Renal pelvis (tissue), 12 donors: ENCODE results near the gene MRNIP. TPM values are rescaled to one million over a fixed set of nuclear protein-coding genes. Genes with fewer than 3 reads are reported as not detected.

Experiments used
- DNase-seq: peaks from one replicate; pipeline ENCODE4 v3.0.0-alpha.2; 2013
- long read RNA-seq, 16 experiments: transcript quantifications; one replicate each; lab custom pipeline, GENCODE V29; 2026
- polyA plus RNA-seq, 3 donors: library from polyadenylated mRNA; unstranded; fragments of 120-200 nt; gene quantifications; one replicate each; pipeline ENCODE4 v1.2.1, GENCODE V29; 2013; ENCODE audit not compliant: insufficient read length in 3 of 3

The MRNIP gene, protein sequence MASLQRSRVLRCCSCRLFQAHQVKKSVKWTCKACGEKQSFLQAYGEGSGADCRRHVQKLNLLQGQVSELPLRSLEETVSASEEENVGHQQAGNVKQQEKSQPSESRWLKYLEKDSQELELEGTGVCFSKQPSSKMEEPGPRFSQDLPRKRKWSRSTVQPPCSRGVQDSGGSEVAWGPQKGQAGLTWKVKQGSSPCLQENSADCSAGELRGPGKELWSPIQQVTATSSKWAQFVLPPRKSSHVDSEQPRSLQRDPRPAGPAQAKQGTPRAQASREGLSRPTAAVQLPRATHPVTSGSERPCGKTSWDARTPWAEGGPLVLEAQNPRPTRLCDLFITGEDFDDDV
- 10 to 100 TPM; 30.4 to 53.8 (median 50.4) TPM for polyA plus RNA-seq
- long read RNA-seq, donor 1, partial matches to known transcripts: 0 of 4 reads
- long read RNA-seq, donor 1, other reads (novel, unspliced or antisense): 0 of 4 reads
- long read RNA-seq, donor 2, transcript MRNIP-201 (7 exons, 1,238 nt): major isoform, 7 of 13 reads
- long read RNA-seq, donor 2, partial matches to known transcripts: 0 of 13 reads
- long read RNA-seq, donor 2, other reads (novel, unspliced or antisense): 0 of 13 reads
- long read RNA-seq, donor 3, transcript MRNIP-201 (7 exons, 1,238 nt): major isoform, 6 of 20 reads
- long read RNA-seq, donor 3, partial matches to known transcripts: 0 of 20 reads
- long read RNA-seq, donor 3, other reads (novel, unspliced or antisense): 5 of 20 reads
- long read RNA-seq, donor 4, transcript MRNIP-202 (5 exons, 1,004 nt): minor isoform, 6 of 17 reads
- long read RNA-seq, donor 4, transcript MRNIP-201 (7 exons, 1,238 nt): major isoform, 7 of 17 reads
- long read RNA-seq, donor 4, partial matches to known transcripts: 0 of 17 reads
- long read RNA-seq, donor 4, other reads (novel, unspliced or antisense): 0 of 17 reads
- long read RNA-seq, donor 5, full-length matches to known transcripts: 4 of 27 reads
- long read RNA-seq, donor 5, partial matches to known transcripts: 9 of 27 reads
- long read RNA-seq, donor 5, other reads (novel, unspliced or antisense): 14 of 27 reads
- long read RNA-seq, donor 6, partial matches to known transcripts: 0 of 10 reads
- long read RNA-seq, donor 6, other reads (novel, unspliced or antisense): 0 of 10 reads
- long read RNA-seq, donor 7, full-length matches to known transcripts: 13 of 13 reads
- long read RNA-seq, donor 7, partial matches to known transcripts: 0 of 13 reads
- long read RNA-seq, donor 7, other reads (novel, unspliced or antisense): 0 of 13 reads
- long read RNA-seq, donor 8, partial matches to known transcripts: 0 of 3 reads
- long read RNA-seq, donor 8, other reads (novel, unspliced or antisense): 0 of 3 reads
- long read RNA-seq, donor 9, full-length matches to known transcripts: 20 of 28 reads
- long read RNA-seq, donor 9, partial matches to known transcripts: 8 of 28 reads
- long read RNA-seq, donor 9, other reads (novel, unspliced or antisense): 0 of 28 reads
- long read RNA-seq, donor 10, full-length matches to known transcripts: 10 of 632 reads
- long read RNA-seq, donor 10, partial matches to known transcripts: 622 of 632 reads
- long read RNA-seq, donor 10, other reads (novel, unspliced or antisense): 0 of 632 reads
- long read RNA-seq, donor 11, partial matches to known transcripts: 5 of 14 reads
- long read RNA-seq, donor 11, other reads (novel, unspliced or antisense): 0 of 14 reads
- long read RNA-seq, donor 12, full-length matches to known transcripts: 18 of 28 reads
- long read RNA-seq, donor 12, partial matches to known transcripts: 10 of 28 reads
- long read RNA-seq, donor 12, other reads (novel, unspliced or antisense): 0 of 28 reads
- long read RNA-seq, donor 13, partial matches to known transcripts: 0 of 10 reads
- long read RNA-seq, donor 13, other reads (novel, unspliced or antisense): 0 of 10 reads
- long read RNA-seq, donor 14, full-length matches to known transcripts: 15 of 15 reads
- long read RNA-seq, donor 14, partial matches to known transcripts: 0 of 15 reads
- long read RNA-seq, donor 14, other reads (novel, unspliced or antisense): 0 of 15 reads
- long read RNA-seq, donor 15, transcript MRNIP-201 (7 exons, 1,238 nt): major isoform, 5 of 10 reads
- long read RNA-seq, donor 15, partial matches to known transcripts: 0 of 10 reads
- long read RNA-seq, donor 15, other reads (novel, unspliced or antisense): 0 of 10 reads
- long read RNA-seq, donor 16, transcript MRNIP-201 (7 exons, 1,238 nt): major isoform, 9 of 18 reads
- long read RNA-seq, donor 16, transcript MRNIP-202 (5 exons, 1,004 nt): minor isoform, 6 of 18 reads
- long read RNA-seq, donor 16, partial matches to known transcripts: 0 of 18 reads
- long read RNA-seq, donor 16, other reads (novel, unspliced or antisense): 0 of 18 reads

DNA sequence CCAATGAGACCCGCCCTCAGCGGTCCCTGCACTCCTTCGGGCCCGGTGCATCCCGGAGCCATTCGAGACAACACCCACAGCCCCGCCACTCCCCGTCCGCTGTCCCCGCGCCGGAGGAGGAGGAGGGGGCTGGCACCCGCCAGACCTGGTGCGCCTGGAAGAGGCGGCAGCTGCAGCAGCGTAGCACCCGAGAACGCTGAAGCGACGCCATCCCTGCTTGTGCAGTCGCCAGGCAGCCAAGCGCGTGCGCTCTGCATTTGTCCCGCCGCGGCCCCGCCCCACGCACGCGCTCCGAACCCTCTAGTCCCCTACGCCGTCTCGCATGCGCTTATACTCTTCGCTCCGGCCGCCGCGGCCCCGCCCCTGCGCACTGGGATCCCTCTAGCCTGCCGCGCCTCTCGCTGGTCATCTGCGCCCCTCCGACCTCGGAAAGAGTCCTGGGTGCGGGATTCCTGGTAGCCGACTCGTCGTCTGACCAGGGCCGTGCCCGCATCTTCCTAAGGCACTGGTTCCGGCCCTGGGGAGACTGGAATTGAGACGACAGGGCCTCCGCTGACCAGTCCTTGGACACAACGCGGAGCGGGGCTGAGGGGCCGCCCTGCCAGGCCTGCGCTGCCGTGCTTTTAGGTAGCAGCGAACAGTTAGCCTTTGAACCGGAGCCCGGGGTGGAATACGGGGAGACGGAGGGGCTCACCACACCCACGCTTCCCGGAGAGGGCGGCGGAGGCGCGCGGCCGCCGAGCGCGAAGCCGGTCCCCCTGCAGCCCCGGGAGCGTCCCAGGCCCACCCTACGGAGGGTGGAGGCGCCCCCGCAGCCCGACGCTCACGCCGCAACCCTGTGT lies at the start of gene MRNIP:
Gene MRNIP (minus strand): TSS at position 232 of the 842 bp plus-strand sequence. CDS start 21 bp downstream, at position 211.
- DNase-seq: peak; percentile 95

DNA sequence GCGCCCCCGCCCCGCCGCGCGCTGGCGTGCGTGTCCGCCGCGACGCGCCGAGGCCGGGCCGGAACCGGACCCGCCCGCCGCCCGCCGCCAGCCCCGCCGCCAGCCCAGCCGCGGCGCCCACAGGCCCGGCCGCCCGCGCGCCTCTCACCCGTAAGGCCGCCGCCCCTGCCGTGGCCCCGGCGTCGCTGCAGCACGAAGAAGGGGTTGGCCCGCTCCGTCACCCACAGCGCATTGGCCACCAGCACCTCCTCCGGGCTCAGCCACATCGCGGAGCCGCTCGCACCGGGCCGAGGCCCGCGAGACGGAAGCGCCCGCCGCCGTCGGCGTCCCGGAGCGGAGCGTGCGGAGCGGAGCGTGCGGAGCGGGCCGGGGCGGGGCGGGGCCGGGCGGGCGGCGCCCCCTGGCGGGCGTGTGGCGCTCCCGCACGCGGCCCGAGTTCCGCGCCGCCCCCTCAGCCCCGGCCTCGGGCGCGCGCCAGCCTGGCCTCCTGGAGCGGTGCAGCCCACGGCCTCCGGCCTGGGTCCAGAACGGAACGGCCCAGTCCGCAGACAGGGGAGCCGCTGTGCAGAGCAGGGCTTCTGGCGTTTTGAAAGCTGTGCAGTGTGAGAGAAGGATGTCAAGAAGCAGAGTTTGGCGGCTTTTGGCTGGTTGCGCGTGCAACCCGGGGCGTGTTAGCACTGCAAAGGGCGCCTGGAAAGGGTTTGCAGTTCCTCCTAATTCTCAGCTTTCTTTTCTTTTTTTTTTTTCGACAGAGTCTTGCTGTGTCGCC lies 49.1 kb upstream of the MRNIP start, which contains the start of gene TBC1D9B:
Gene TBC1D9B (minus strand): TSS at position 342 of the 769 bp plus-strand sequence. CDS start 76 bp downstream, at position 266.
- DNase-seq: peak; percentile 70

DNA sequence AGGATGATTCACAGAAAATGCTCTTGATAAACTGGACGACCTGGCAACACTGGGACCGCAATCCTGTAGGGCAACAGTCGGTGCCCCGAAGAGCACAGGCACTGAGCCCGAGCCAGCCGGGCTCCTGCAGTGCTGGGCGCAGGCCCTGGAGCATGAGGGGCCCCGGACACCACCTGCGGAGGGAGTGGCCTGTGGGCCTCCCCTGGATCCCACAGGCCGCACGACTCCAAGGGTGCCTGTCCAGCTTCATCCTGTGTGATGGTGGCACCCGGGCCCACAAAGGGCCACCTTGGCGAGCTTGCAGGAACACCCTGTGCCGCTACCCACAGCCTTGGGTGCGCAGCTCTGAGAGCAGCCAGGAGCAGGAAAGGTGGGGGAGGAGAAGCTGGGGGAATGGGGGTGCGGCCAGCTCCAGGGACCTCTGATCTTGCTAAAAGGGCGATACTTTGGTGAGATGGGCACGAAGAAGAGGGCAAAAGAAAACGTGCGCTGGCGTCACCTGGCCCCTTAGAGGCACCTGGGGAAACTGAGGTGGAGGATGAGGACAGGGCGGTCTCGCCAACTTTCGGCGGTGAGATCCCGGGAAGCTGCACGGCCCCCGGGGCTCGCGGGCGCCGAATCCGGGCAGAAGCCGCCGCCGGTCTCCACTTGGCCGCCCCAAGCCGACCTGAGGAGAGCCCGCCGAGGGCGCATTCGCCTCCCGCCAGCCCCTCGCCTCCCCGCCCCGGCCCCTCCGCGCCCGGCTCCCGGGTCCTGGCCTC lies 48.4 kb upstream of the MRNIP start:
- DNase-seq: no peak

DNA sequence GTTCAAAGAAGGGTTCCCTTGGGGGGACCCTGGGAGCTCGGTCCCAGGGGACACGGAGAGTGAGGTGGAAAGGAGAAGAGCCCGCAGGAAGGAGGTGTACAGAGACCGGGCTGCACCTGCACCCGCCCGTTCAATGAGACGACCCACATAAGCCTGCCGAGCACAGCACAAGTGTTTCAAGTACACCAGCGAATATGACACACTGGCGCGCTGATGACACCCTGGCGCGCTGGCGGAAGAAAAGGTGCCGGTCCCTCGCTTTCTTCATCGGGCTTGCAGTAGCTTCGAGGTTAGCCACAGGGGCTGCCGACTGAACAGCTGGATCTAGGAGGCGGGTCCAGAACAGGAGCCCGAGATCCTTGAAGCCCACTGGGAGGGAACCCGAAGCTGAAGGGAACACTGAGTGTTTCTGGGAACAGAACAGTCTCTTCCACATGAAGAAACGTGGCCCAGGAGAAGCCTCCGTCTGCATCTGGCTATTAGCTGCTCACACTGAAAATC lies 47.7 kb upstream of the MRNIP start:
- DNase-seq: no peak

DNA sequence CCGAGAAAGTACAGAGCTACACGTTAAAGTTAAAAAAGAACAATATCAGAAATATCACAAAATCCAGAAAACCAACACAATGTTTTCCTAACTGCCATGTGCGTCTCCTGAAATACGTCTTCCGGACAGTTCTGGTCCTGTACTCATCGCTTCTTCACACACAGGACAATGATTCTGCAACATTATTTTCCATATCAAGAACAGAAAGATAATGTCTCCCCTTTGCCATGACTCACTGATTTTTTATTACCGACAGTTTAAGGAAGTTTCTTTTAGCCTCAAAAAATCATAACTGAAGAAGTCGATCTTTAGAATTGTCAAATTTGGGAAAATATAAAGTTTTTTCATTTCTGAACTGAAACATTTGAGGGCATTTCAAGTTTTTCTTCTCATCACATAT lies 46.5 kb upstream of the MRNIP start:
- no peak for DNase-seq

DNA sequence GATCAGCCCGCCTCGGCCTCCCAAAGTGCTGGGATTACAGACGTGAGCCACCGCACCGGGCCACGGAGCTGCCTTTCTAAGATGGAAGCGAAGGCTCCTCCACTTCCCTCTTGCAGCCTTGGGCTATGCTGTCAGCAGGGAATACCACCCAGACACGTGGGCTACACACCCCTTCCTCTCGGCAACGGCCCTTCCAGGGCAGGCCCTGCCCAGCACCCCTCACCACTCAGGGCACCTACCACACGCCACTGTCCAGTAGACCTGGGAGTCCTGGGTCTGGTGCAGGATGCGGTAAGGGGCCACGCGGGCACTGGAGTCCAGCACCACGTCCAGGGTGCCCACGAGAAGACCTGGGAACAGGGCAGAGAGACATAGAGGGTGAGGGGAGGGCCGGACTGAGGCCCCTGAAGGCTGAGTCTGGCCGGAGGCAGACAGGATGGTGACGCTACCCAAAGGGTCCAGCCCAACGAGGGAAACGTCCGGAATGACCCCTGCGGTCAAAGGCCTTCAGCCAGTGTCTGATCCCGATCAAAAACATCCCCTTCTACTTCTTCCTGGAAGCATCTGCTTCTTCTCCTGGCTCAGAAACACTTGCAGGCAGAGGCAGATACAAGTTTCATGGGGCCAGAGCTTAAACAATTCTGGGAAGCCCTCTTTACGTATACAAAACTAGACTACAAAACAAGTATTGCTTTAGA lies 46.0 kb upstream of the MRNIP start:
- no peak for DNase-seq

DNA sequence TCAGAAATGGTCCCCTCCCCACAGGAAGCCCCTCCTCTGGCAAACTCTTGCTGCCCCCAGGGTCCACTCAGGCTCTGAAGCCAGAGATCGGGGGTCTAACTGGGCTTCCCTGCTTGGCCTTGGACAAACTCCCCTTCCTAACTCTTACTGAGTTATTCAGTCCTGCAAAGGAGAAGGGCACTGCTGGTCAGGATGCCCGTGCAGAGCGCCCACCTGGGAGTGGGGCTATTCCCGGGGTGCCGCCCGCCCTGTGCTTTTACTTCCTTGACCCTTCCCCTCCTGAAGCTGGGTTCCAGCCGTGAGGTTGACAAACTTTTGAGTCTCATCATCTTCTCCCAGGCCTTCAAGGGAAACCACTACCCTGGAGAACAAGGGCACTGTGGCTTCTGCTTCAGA lies 44.1 kb upstream of the MRNIP start:
- DNase-seq: no peak

DNA sequence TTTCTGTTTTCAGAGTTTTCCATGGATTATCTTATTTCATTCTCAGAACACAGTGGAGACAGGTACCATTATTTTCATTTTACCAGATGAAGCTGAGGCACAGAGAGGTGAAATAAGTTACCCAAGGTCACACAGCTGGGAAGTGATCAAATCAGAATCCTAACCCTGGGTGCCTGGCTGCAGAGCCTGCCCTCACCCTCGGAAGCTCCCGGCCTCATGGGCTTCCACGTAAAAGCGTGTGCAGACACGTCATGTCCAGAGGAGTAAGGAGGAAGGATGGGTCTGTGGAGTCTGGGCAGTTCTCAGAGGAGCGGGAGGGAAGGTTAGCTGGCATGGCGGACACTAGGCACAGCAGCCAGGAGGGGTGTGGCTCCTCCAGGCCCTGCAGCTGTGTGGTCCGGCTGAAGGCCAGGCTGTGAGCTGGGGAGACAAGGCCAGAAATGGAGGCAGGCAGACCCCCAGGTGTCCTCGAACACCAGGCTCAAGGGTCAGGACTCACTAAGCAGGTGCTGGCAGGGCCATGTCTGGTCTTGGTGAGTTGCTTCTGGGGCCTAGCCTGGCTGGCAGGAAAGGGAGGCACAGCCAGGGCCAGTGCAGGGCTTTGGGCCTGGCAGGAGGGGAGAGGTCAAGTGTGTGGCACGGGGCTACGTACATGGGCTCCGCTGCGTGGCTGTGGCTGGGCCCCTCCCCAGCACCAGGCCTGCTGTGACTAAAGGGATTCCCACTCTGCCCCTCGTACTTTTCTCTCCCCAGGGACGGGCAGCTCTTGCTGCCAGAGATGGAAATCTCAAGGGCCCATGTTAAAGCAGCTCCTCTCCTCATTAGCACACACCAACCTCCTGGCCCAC lies 43.5 kb upstream of the MRNIP start:
- no peak for DNase-seq

DNA sequence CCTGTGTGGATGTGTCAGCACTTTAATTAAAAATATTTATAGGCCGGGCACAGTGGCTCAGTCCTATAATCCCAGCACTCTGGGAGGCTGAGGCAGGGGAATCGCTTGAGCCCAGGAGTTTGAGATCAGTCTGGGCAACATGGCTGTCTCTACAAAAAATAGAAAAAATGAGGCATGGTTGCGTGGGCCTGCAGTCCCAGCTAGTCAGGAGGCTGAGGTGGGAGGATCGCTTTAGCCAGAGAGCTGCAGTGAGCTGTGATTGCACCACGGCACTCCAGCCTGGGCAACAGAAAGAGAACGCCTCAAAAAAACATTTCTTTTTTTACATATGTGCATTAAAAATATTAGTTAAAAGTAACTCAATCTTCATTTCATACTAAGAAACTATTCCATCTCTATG lies 42.8 kb upstream of the MRNIP start:
- DNase-seq: no peak

DNA sequence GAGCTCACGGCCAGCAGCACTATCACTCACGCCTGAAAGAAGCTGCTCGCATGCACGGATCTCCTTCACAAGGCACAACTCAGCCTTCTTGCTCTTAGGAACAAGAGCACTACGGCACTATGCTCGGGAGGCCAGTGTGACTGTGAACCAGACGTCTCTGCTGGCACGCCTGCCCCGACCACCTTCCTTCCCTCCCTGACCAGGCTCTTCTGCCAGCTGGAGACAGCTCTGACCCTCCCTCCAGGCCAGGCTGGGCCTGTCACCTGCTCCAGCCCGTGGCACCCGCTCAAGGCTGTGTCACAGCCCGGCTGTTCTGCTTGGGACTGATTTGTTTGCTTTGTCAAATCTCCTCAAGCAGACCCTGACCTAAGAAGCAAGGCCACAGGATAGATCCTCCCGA lies 42.1 kb upstream of the MRNIP start:
- DNase-seq: no peak

DNA sequence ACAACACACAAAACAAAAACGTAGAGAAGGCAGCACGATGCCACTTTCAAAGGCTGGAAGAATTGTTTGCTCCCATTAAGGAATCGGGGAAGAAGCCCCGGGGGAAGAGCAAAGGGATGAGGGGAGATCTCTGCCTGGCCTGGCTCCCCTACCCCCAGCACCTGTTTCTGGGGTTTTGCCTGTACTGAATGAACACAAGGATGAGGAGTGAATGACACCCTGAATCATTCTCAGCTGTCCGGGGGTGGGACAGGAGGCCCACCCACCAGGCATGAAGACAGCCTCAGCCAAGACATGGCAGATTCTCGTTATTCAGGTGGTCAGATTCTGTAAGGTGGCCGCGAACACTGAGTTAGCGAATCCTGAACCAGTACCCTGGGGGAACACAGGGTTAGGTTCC lies 41.6 kb upstream of the MRNIP start:
- no peak for DNase-seq

DNA sequence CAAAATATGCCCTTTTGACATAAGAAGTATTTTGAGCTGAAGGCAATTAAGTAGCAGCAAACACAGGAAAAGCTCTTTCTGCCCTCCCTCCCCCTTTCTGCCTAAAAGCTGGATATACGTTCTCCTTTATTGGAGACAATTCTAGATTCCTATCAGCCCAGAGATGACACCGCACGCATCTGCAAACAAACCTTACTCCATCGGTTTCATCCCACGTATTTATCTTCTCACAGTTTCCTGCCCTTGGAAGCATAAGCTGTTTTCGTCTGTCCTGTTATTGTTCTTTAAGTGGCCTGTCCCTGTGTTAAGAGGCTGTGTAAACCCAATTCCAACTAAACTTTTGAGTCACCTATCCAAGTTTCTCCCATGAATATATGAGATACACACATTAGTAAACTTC lies 37.2 kb upstream of the MRNIP start:
- no peak for DNase-seq

DNA sequence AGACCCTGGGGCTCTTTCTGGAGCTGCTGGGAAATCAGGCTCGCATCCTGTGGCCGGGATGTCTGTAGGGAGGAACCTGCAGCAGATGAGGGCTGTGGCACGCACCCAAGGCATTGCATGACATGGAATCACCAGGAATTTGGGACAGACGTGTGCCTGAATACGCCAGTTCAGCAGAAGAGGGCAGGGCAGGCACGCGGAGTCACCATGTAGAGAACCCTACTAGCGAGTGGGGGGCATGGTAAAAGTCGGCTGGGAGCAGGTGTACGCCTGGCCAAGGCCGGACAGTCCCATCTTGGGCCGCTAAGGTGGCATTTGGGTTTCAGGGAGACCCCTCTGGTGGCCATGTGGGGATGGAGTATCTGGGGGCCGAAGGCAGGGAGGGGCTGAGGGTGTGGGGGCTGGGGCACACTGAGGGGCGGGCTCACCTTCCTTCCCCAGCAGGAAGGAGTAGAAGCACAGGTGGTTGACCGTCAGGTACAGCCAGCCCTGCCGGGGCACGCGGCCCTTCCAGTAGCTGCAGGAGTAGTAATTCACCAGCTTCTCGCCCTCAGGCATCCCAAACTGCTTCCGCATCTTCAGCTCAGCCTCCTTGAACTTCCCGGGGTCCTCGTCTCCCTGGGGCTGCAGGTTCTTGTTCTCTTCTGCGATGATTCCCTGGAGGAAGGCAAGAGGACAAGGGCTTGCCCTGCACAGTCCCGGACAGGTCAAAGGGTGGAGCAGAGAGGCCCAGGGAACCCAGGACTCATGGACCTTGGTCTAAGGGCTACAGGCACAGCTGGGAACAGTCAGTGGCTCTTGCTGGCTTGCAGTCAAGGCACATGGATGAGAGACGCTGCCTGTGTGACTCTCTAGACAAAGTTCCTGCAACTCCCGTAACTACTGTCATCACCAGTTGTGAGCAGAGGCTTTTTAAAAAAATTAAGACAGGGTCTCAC lies 35.6 kb upstream of the MRNIP start:
- no peak for DNase-seq
